HG03097 (cell line): ENCODE measurements around the gene TRIP10.
"Not testable (repeated sequence)": the region's sequence is repeated elsewhere in the genome, so short reads cannot be mapped to it uniquely, and the experiment has no call there.

Experiments used
- ATAC-seq: cut with Tn5 transposase; IDR thresholded peaks from one replicate; pipeline ENCODE4 v1.9.1; 2021; ENCODE audit not compliant: unreplicated experiment, low FRiP score

The TRIP10 gene

GRCh38 chr19:6739883-6740588 is 556 bp downstream of the TRIP10 start:
- no peak for ATAC-seq

GRCh38 chr19:6740589-6741343 is 1.3 kb downstream of the TRIP10 start:
- ATAC-seq, result no peak

GRCh38 chr19:6743066-6743465 is 3.6 kb downstream of the TRIP10 start:
- ATAC-seq, result no peak

- ATAC-seq, result no peak
These were observed 4.4 kb downstream of the TRIP10 start for GRCh38 chr19:6743714-6744380.

- no peak for ATAC-seq
These were observed 5.2 kb downstream of the TRIP10 start for GRCh38 chr19:6744381-6745301.

GRCh38 chr19:6745965-6746364 is 6.5 kb downstream of the TRIP10 start:
- ATAC-seq, result no peak

GRCh38 chr19:6748543-6748942 is 9.1 kb downstream of the TRIP10 start:
- not testable (repeated sequence) for ATAC-seq

GRCh38 chr19:6750062-6750461 is 10.6 kb downstream of the TRIP10 start:
- ATAC-seq, result no peak

GRCh38 chr19:6751189-6751588 is 11.7 kb downstream of the TRIP10 start:
- ATAC-seq, result no peak

- ATAC-seq, result no peak
These were observed 13.0 kb downstream of the TRIP10 start for GRCh38 chr19:6752256-6753177.

GRCh38 chr19:6753178-6754031 is 13.9 kb downstream of the TRIP10 start:
- peak; percentile 71 for ATAC-seq

GRCh38 chr19:6754136-6754535 is 14.7 kb downstream of the TRIP10 start:
- no peak for ATAC-seq

- no peak for ATAC-seq
These were observed 15.4 kb downstream of the TRIP10 start for GRCh38 chr19:6754653-6755463.

- no peak for ATAC-seq
These were observed 21.1 kb downstream of the TRIP10 start for GRCh38 chr19:6760606-6761005.

GRCh38 chr19:6761053-6761676 is 21.7 kb downstream of the TRIP10 start:
- no peak for ATAC-seq

GRCh38 chr19:6762253-6762797 is 22.8 kb downstream of the TRIP10 start:
- ATAC-seq, result not testable (repeated sequence)

- no peak for ATAC-seq
These were observed 26.4 kb downstream of the TRIP10 start for GRCh38 chr19:6765738-6766356.
